MM.1S (cell line): ENCODE data around the gene ASPHD2.

Source experiments
- DNase-seq: peaks from one replicate; pipeline ENCODE4 v3.0.0-alpha.2; 2015
- H2AFZ ChIP-seq: fragments of 300-600 bp; sonication (generic); 2 replicates; pipeline ENCODE4 v1.6.0; 2016; ENCODE audit warnings: antibody characterized with exemption, low read length
- H3F3A ChIP-seq: fragments of 300-600 bp; sonication (generic); 2 replicates; pipeline ENCODE4 v1.6.1; 2016; ENCODE audit warnings: mild to moderate bottlenecking, antibody characterized with exemption, low read length, moderate library complexity, mixed read lengths; ENCODE audit not compliant: insufficient read depth
- H3K27ac ChIP-seq: fragments of 300-600 bp; sonication (generic); 2 replicates; pipeline ENCODE4 v1.5.1; 2016; ENCODE audit warnings: mild to moderate bottlenecking, low read length
- H3K27me3 ChIP-seq: fragments of 300-600 bp; sonication (generic); replicated peaks from 2 replicates; pipeline ENCODE4 v1.6.0; 2016; ENCODE audit warnings: low read length; ENCODE audit not compliant: insufficient read depth
- H3K36me3 ChIP-seq: fragments of 300-600 bp; sonication (generic); replicated peaks from 2 replicates; pipeline ENCODE4 v1.6.1; 2016; ENCODE audit warnings: mild to moderate bottlenecking, low read length, mixed read lengths; ENCODE audit not compliant: insufficient read depth
- H3K4me1 ChIP-seq: fragments of 300-600 bp; sonication (generic); 2 replicates; pipeline ENCODE4 v1.6.1; 2016; ENCODE audit warnings: low read length, mixed read lengths
- H3K4me2 ChIP-seq: fragments of 300-600 bp; sonication (generic); 2 replicates; pipeline ENCODE4 v1.6.0; 2016; ENCODE audit warnings: low read depth, low read length
- H3K4me3 ChIP-seq: fragments of 300-600 bp; sonication (generic); 2 replicates; pipeline ENCODE4 v1.5.1; 2016; ENCODE audit warnings: low read length, mixed read lengths
- H3K79me2 ChIP-seq: fragments of 300-600 bp; sonication (generic); 2 replicates; pipeline ENCODE4 v1.6.1; 2016; ENCODE audit warnings: mixed run types, low read length, mixed read lengths
- H3K9ac ChIP-seq: fragments of 300-600 bp; sonication (generic); 2 replicates; pipeline ENCODE4 v1.6.1; 2016; ENCODE audit warnings: low read length, mixed read lengths
- H3K9me2 ChIP-seq: fragments of 300-600 bp; sonication (generic); replicated peaks from 2 replicates; pipeline ENCODE4 v1.6.1; 2016; ENCODE audit warnings: mild to moderate bottlenecking, low read length, mixed read lengths; ENCODE audit not compliant: insufficient read depth
- H3K9me3 ChIP-seq: fragments of 300-600 bp; sonication (generic); replicated peaks from 2 replicates; pipeline ENCODE4 v1.6.1; 2016; ENCODE audit warnings: mild to moderate bottlenecking, low read length, mixed read lengths; ENCODE audit not compliant: insufficient read depth
- H4K20me1 ChIP-seq: fragments of 300-600 bp; sonication (generic); 2 replicates; pipeline ENCODE4 v1.6.1; 2016; ENCODE audit warnings: mild to moderate bottlenecking, low read length, moderate library complexity, mixed read lengths; ENCODE audit not compliant: insufficient read depth
- CTCF ChIP-seq: fragments of 300-600 bp; sonication (generic); IDR thresholded peaks from 2 replicates; pipeline ENCODE4 v1.5.1; 2016; ENCODE audit warnings: antibody characterized with exemption, low read length, mixed read lengths
- EZH2 ChIP-seq: fragments of 300-600 bp; sonication (generic); optimal IDR thresholded peaks from 2 replicates; pipeline ENCODE3; 2017; ENCODE audit warnings: low read depth, mild to moderate bottlenecking, antibody characterized with exemption, low read length, mixed read lengths
- EZH2phosphoT487 ChIP-seq: fragments of 300-600 bp; sonication (generic); IDR thresholded peaks from 2 replicates; pipeline ENCODE4 v1.6.1; 2018; ENCODE audit warnings: antibody characterized with exemption, low read length

Gene ASPHD2

GRCh38 chr22:26452236-26453016 is 23.4 kb downstream of the ASPHD2 start:
- Histone ChIP-seq H3K4me1 (no peaks in the 10 kb centered on the region), H3K9me2 (no peaks in the 10 kb centered on the region), H3K79me2 (no peaks in the 10 kb centered on the region), H3K27me3 (no peaks in the 10 kb centered on the region), H3K9ac (no peak overlapping the region), H3K9me3 (no peaks in the 10 kb centered on the region), H3K4me2 (no peak overlapping the region), H3K4me3 (no peak overlapping the region), H3F3A (no peaks in the 10 kb centered on the region), H2AFZ (no peak overlapping the region), H3K27ac (no peak overlapping the region), H3K36me3 (no peaks in the 10 kb centered on the region), H4K20me1 (no peaks in the 10 kb centered on the region)
- DNase-seq = no peak
- TF ChIP-seq EZH2phosphoT487 (no peak), EZH2 (no peak), CTCF (no peak)

- Histone ChIP-seq H3K9me3 (no peaks in the 10 kb centered on the region), H4K20me1 (no peaks in the 10 kb centered on the region), H3K9ac (no peak overlapping the region), H3K27me3 (no peaks in the 10 kb centered on the region), H3K36me3 (no peaks in the 10 kb centered on the region), H2AFZ (no peak overlapping the region), H3K79me2 (no peaks in the 10 kb centered on the region), H3K4me2 (no peak overlapping the region), H3F3A (no peaks in the 10 kb centered on the region), H3K4me1 (no peaks in the 10 kb centered on the region), H3K4me3 (no peak overlapping the region), H3K9me2 (no peaks in the 10 kb centered on the region), H3K27ac (no peak overlapping the region)
- no peak for DNase-seq
- TF ChIP-seq EZH2 (no peak), CTCF (no peak), EZH2phosphoT487 (no peak)
Observed at GRCh38 chr22:26453216-26453615, 24.2 kb downstream of the ASPHD2 start.

GRCh38 chr22:26453812-26454500 is 24.9 kb downstream of the ASPHD2 start:
- Histone ChIP-seq H4K20me1 (no peaks in the 10 kb centered on the region), H3K9me3 (no peaks in the 10 kb centered on the region), H2AFZ (no peak overlapping the region), H3K9me2 (no peaks in the 10 kb centered on the region), H3K4me1 (no peaks in the 10 kb centered on the region), H3K27ac (no peak overlapping the region), H3F3A (no peaks in the 10 kb centered on the region), H3K9ac (no peak overlapping the region), H3K36me3 (no peaks in the 10 kb centered on the region), H3K4me3 (no peak overlapping the region), H3K27me3 (no peaks in the 10 kb centered on the region), H3K4me2 (no peak overlapping the region), H3K79me2 (no peaks in the 10 kb centered on the region)
- DNase-seq = no peak
- TF ChIP-seq CTCF (no peak), EZH2 (no peak), EZH2phosphoT487 (no peak)
